ENCODE measurements around the gene LHX1. TPM values are rescaled to one million over a fixed set of nuclear protein-coding genes. Genes with fewer than 3 reads are reported as not detected.

The LHX1 gene
- total and polyA plus RNA-seq, 2 of the 8 experiments (the other 6 are each of a cell fraction or from before 2014, with no cell fraction given) = 0.26 to 0.93 TPM

GRCh38 chr17:36948717-36949460 is 11.6 kb downstream of the LHX1 start, which contains the start of gene AATF (continued):
- TF ChIP-seq USF2 (IDR thresholded peaks at IDR 0.05; ENCODE audit: low read length) = peak; percentile 92
- peak; percentile 85 for TF ChIP-seq PHF8 (conservative IDR thresholded peaks at IDR 0.05; ENCODE audit: low read depth, low read length)
- no peak for TF ChIP-seq SP1 (IDR thresholded peaks at IDR 0.05; ENCODE audit: low read depth, low read length)
- TF ChIP-seq CBX5 (IDR thresholded peaks at IDR 0.05; ENCODE audit: low read depth, low read length) = no peak
- TF ChIP-seq E2F6 (IDR thresholded peaks at IDR 0.05) = peak; percentile 100
- peak; percentile 97 for TF ChIP-seq RBBP5 (IDR thresholded peaks at IDR 0.05; ENCODE audit: borderline replicate concordance, low read depth, low read length)
- no peak for TF ChIP-seq SUZ12 (IDR thresholded peaks at IDR 0.05; ENCODE audit: low read length)

Measured in H1 (cell line).